HUDEP-2 (cell line): ENCODE data around the gene HOXB1.
A peak's percentile ranks its signal among the peaks of the same experiment; 100 is the strongest.
"Not testable (repeated sequence)": the region's sequence is repeated elsewhere in the genome, so short reads cannot be mapped to it uniquely, and the experiment has no call there.

Experiments
- DNase-seq, 76 experiments: peaks; one replicate each; lab custom pipeline; 2025; ENCODE audit not compliant: unreplicated experiment in 76 of 76; lab: John Stamatoyannopoulos, UW

HOXB1 gene

DNA sequence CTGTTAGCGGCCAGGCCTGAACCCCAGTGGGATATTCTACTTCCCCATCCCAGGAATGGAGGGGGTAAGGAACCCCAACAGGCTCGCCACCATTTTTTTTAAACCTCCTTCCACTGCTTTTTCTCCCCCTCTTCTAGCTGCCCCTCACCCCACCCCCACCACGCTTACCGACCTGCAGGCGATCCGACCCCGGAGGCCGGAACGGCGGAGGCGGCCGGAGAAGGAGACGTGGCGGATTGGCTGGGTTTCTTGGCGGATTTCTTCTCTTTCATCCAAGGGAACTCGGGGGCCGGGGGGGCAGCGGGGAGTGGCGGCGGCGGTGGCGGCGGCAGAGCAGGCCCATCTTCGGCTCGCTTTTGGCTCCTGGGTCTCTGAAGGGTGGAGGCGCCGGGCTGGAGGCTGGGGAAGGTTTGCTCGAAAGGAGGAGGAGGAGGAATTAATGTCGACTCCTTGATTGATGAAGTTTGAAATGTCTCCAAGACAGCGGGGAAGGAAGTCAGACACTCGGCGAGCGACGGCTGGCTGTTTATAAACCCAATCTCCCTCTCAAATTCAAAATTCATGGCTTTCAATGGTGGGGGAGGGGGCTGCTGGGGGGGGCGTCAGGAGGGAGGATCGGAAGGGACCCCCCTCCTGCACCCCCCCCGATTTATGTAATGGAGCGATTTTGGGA, 13.7 kb upstream of the HOXB1 start:
- DNase-seq = peak in 54 of 76 experiments; percentile 8 to 76 (median 36)

- DNase-seq = peak in 24 of 76 experiments; percentile 14 to 68 (median 44)
These were observed 13.1 kb upstream of the HOXB1 start for GRCh38 chr17:48543854-48544348.

GRCh38 chr17:48543107-48543853, 12.5 kb upstream of the HOXB1 start:
- peak in 52 of 76 experiments; percentile 7 to 78 (median 48) for DNase-seq

GRCh38 chr17:48542698-48543106, 11.9 kb upstream of the HOXB1 start:
- peak in 1 of 76 experiments; percentile 46 for DNase-seq

- DNase-seq = peak in 45 of 76 experiments; percentile 3 to 67 (median 33)
These were observed 11.4 kb upstream of the HOXB1 start for GRCh38 chr17:48542114-48542656.

GRCh38 chr17:48541577-48542113, 10.8 kb upstream of the HOXB1 start:
- peak in 44 of 76 experiments; percentile 9 to 78 (median 36) for DNase-seq

DNA sequence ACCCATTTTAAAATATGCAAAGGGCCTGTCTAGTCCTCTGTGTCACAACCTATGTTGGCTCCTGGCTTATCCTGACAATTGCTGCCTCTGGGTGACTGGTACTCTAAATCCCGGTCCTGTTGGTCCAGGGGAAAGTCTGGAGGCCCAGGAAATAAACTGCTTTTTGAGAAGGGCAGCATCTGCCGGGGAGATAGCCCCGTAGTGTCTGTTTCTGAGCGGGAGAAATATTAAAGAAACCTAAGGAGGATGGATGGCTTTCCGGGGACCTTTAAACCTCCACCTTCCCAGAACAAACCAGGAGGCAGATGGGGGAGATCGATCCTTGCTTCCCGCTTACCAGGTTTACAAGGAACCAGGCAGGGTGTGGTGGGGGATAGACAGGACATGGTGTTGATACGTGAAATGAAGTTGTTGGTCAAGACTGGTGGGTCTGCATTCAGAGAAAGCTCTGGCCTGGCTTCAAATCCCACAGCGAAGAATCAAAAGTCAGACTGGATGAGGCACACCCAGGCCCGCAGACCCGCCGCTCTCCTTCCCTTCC, 10.3 kb upstream of the HOXB1 start:
- peak in 5 of 76 experiments; percentile 16 to 60 (median 39) for DNase-seq

DNA sequence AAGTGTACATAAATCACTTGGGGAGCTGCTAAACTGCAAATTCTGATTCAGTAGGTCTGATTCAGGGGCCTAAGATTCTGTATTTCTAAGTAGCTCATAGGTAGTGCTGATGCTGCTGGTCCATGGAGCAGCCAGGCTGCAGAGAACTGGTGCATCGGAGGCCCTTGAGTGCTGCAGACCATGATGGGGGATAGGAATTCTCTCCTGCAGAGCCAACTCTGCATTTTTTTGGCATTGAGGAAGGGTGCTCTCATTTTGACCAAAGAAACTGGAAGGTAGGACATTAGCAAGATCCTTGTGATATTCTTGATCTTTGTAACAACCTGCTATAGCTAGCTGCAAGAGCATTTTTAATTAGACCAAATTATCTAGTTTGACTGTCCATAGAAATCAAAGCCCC, 9.4 kb upstream of the HOXB1 start:
- DNase-seq = no peak

- no peak for DNase-seq
These were observed 8.4 kb upstream of the HOXB1 start for GRCh38 chr17:48539177-48539576.

DNA sequence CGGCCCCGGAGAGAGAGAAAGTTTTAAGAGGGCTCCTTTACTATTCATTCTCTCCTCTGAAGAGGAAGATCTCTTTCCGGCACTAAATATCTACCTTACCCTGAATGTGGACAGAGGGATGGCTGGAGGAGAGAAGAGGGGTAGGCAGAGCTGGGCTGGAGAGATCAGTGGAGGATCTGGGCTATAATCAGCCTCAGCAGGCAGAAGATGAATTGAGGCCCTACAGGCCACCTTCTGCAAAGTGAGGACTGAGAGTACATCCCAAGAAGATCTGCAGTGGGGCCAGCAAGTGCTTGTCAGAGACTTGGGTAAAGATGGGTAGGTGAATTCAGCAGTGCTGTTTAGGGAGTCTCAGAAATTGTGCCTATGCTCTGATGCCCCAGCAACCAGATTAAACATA, 6.5 kb upstream of the HOXB1 start:
- DNase-seq = no peak

GRCh38 chr17:48535793-48536559, 5.2 kb upstream of the HOXB1 start:
- DNase-seq = not testable (repeated sequence)

DNA sequence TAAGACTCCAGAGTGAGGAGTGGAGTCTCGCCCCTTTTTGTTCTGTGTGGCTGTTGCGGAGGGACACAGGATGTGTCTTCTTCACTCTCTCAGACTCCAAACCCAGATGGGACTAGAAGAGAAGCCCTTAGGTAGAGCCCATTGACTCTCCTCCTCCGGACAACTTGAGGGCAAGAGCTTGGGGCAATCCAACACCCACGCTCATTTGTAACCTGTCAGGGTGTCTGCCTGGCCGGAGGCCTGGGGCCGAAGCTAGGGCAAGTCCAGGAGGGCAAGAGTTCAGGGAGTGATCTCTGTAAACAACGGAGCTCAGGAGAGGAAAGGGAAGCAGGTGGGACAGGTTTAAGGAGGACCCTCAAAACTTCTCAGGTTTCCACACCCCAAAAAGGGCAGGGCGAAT, 1.4 kb upstream of the HOXB1 start:
- no peak for DNase-seq

DNA sequence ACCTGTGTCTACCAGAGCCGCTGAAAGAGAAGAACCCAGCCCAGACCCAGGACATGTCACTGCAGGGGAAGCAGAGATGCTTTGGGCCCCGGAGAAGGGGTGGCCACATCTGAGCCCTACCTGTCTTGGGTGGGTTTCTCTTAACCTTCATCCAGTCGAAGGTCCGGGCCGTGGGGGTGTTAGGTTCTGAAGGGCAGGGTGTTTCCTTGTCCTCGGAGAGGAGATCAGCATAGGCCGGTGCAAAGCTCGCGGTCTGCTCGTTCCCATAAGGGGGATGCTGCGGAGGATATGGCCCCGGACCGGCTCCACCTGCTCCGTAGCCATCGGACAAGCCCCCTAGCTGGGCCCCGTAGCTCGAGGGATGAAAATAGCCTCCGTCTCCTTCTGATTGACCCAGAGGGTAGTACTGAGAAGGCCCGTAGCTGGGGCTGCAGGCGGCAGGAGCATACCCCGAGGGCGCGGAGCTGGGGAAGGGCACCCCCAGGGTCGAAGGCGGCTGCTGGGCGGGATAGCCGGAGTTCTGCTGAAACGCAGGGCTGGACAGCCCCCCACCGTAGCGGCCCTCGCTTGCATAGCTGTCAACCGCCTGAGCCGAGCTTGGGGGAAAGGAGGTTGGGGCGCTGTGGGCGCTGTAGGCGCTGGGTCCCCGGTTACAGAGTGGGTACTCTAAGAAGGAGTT, 464 bp downstream of the HOXB1 start:
- DNase-seq = no peak

DNA sequence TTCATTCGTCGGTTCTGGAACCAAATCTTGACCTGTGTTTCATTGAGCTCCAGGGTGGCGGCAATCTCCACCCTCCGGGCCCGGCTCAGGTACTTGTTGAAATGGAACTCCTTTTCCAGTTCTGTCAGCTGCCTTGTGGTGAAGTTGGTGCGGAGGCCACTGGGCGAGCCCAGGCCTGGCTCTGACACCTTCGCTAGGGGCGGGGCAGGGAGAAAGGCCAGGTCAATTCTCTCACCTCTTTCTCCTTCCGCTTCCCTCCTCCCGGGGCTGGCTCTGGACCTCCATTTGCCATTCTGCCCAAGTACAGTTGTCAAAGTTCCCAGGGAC, 1.2 kb downstream of the HOXB1 start:
- DNase-seq = no peak

DNA sequence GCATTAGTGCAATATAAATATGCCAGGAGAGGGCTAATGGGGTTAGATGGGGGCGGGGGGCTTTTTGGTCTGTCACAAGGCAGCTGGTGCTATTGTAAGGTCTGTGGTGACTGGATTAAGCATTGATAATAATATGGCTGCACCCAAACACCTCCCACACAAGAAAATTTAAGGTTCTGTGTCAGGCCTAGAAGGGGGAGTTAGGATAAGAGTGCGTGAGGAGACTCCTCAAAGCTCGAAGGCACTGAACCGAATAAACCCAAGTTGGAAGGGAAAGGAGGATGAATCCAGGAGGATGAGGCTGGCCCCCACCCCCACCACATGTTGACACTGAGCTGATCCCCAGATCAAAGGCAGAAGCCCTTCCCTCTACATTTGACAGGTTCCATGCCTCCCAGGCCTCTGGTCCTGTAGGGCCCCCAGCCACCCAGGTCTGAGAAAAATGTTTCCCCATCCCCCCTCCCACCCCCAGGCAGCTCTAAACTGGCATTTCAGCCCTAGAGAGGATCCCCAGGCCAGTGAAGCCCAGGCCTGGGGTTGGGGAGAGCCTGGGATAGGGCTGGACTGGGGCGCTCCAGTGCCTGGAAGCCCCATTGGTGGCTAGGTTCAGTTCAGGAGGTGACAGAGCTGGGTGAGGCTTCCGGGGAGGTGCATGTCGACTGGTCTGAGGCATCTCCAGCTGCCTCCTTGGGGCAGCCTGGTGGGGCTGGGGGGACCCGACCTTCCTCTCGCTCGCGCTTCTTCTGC, 1.7 kb downstream of the HOXB1 start:
- no peak for DNase-seq

- DNase-seq = no peak
These were observed 2.5 kb downstream of the HOXB1 start for GRCh38 chr17:48528153-48528935.

DNA sequence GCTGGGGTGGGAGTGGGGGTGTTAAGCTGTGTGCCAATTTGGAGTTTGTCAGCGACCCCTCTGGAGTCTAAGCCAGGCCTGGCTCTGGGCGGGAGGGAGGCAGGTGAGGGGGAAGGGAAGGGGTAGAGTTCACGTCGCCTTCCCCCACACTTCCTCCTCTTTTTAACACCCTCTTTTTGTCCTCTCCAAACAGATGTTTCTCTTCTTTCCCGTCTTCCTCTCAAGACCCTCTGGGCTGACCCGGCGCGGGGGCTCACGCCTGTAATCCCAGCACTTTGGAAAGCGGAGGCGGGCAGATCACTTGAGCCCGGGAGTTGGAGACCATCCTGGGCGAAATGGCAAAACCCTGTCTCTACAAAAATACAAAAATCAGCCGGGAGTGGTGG, 3.3 kb downstream of the HOXB1 start:
- DNase-seq = no peak
